Activated naive CD4-positive, alpha-beta T cell treated with anti-CD3 and anti-CD28 coated beads, Interleukin-2, amount 10 ng/mL, durations not matched to agents 7 days and 5 days (primary cell): ENCODE results near the gene MORF4L1.
A peak's percentile ranks its signal among the peaks of the same experiment; 100 is the strongest.
"Not testable (repeated sequence)": the region's sequence is repeated elsewhere in the genome, so short reads cannot be mapped to it uniquely, and the experiment has no call there.

ENCODE experiments used
- CTCF ChIA-PET: fragments of 350-600 bp; sonication (Branson Sonifier 250); formaldehyde crosslinking; loops from one replicate; lab custom pipeline; 2021; ENCODE audit warnings: antibody characterized with exemption; lab: Charles Lee
- DNase-seq: peaks from one replicate; pipeline ENCODE4 v3.0.0-alpha.2; 2020
- H3K27ac Mint-ChIP-seq: one replicate; pipeline ENCODE4 v1.8.0; 2021; ENCODE audit warnings: mild to moderate bottlenecking, moderate library complexity, mixed read lengths
- H3K27me3 Mint-ChIP-seq: one replicate; pipeline ENCODE4 v1.8.0; 2021; ENCODE audit warnings: mild to moderate bottlenecking, mixed read lengths
- H3K36me3 Mint-ChIP-seq: one replicate; pipeline ENCODE4 v1.8.0; 2021; ENCODE audit warnings: mixed read lengths
- H3K4me1 Mint-ChIP-seq: one replicate; pipeline ENCODE4 v1.8.0; 2021; ENCODE audit warnings: mixed read lengths
- H3K4me3 Mint-ChIP-seq: one replicate; pipeline ENCODE4 v1.8.0; 2021; ENCODE audit warnings: mild to moderate bottlenecking, moderate library complexity, mixed read lengths
- H3K9me3 Mint-ChIP-seq: one replicate; pipeline ENCODE4 v1.8.0; 2021; ENCODE audit warnings: mixed read lengths

Gene MORF4L1

DNA sequence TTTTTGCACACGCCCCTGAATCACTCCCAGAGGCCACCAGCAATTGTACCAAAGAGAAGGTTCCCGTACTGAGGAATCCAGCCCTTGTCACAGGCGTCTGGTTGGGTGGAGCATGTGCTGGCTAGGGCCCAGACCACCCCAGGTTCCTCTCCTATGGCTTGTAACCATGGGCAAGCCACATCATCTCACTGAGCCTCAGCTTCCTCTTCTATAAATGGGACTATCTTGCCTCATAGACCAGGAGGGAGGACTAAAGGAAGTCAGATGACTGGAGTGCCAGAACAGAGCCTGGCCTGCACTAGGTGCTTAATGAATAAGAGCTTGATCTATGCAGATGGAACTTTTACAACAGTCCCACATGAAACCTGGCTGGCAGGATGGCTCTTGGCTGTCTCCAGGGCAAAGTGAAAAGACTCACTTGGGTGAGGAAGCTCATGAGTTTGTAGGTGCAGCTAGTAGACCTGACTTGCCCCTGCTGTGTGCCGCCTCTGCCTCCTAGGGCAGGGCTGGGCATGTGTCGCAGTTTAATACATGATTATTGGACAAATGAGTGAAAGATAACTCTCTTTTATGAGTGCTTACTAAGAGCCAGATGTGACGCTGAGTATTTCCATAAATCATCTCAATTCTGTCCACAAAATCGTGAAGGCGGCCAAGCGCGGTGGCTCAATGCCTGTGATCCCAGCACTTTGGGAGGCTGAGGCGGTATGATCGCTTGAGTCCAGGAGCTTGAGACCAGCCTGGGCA lies 42.8 kb downstream of the MORF4L1 start:
- no peak overlapping the region for H3K27ac Mint-ChIP-seq
- H3K27me3 Mint-ChIP-seq: no peaks in the 10 kb centered on the region
- no peak for DNase-seq
- H3K4me3 Mint-ChIP-seq: no peak overlapping the region
- H3K9me3 Mint-ChIP-seq: no peaks in the 10 kb centered on the region
- peaks cover 46% of the 10 kb centered on the region for H3K36me3 Mint-ChIP-seq
- H3K4me1 Mint-ChIP-seq: peaks cover 19% of the 10 kb centered on the region
- CTCF ChIA-PET: interaction anchor here (1.0 to 1.7 kb wide), 3 partner anchors 9 to 91 kb away, joined by 3 to 6 read pairs (median 3); no protein-coding TSS in a partner anchor

DNA sequence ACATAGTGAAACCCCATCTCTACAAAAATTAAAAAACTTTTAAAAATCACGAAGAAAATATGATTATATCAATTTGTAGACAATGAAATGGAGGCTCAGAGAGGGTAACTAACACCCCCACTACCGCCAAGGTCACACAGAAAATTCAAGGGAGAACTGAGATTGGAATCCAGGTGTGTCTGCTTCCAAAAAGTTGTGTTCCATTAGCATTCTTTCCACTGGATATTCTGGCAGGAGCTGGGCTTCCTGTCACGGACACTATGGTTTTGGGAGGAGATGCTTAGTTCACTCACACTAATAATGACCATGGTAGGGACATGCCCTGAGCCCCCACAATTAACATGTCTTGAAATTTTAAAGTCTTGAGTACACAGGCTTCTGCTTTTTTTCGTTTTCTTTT lies 43.4 kb downstream of the MORF4L1 start:
- CTCF ChIA-PET: interaction anchor here (1.0 to 1.7 kb wide), 2 partner anchors 9 to 20 kb away, joined by 3 to 6 read pairs; no protein-coding TSS in a partner anchor
- H3K27ac Mint-ChIP-seq: no peak overlapping the region
- peaks cover 45% of the 10 kb centered on the region for H3K36me3 Mint-ChIP-seq
- no peak for DNase-seq
- peaks cover 14% of the 10 kb centered on the region for H3K4me1 Mint-ChIP-seq
- H3K27me3 Mint-ChIP-seq: no peaks in the 10 kb centered on the region
- no peak overlapping the region for H3K4me3 Mint-ChIP-seq
- H3K9me3 Mint-ChIP-seq: no peaks in the 10 kb centered on the region

DNA sequence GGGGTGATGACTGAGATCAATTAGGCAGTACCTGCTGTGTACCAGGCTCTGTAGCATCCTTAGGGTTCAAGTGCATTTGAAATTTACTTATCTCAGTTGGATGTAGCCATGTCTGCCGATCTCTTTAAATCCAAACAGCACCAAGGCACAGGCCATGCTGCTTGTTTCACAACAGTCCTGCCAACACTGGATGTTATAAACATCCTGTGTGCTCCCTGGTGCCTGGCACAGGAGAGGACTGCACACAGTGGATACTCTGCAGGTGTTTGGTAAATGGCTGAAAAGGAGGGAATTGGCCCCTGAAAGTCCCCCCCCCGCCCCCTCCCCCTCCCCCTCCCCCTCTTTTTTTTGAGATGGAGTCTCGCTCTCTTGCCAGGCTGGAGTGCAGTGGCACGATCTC lies 45.2 kb downstream of the MORF4L1 start:
- Mint-ChIP-seq H3K4me1 (peaks cover 2% of the 10 kb centered on the region), H3K27ac (no peak overlapping the region), H3K27me3 (no peaks in the 10 kb centered on the region), H3K36me3 (peaks cover 44% of the 10 kb centered on the region), H3K4me3 (no peak overlapping the region), H3K9me3 (no peaks in the 10 kb centered on the region)
- CTCF ChIA-PET: no interaction called here
- no peak for DNase-seq

DNA sequence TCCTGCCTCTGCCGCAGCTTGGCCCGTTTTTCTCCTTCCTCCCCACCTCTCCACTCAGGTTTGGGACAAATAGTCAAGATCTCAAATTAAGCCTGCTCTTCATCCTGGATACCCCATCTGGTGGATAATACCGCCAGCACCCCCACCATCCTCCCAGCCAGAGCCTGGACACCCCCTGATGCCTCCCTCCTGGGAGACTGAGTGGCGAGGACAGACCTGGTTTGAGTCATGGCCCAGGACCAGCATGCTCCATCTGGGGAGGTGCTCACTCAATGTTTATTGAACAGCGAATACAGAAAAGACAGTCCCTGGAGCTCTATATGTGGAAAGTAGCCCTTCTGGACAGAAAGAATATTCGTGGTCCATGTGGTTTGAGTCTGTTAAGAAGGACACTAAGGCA lies 48.8 kb downstream of the MORF4L1 start:
- Mint-ChIP-seq H3K4me3 (no peak overlapping the region), H3K27me3 (no peaks in the 10 kb centered on the region), H3K4me1 (no peaks in the 10 kb centered on the region), H3K9me3 (no peaks in the 10 kb centered on the region), H3K27ac (peak overlapping the region; percentile 63), H3K36me3 (peaks cover 49% of the 10 kb centered on the region)
- CTCF ChIA-PET: interaction anchor here (1.1 to 1.5 kb wide), 2 partner anchors 13 to 86 kb away, joined by 3 read pairs; no protein-coding TSS in a partner anchor
- DNase-seq: no peak

DNA sequence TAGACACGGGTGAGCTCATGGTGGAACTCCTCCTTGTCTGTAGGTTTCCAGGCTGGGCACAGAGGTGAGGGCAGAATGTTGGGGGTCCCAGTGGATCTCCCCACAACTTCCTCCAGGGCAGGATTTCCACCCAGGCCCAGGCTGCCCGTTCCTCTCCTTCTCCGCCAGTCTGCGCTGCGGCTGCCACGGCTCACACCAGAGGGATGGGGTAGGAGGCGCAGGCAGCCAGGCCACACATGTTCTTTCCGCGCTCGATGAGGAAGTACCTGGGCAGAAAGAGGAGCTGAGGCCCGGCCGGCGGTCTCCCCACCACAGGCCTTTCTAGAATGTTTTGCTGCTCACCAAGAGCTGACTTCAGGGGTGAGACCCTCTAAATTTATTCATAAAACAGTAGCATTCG lies 49.2 kb downstream of the MORF4L1 start:
- Mint-ChIP-seq H3K4me1 (no peaks in the 10 kb centered on the region), H3K27ac (no peak overlapping the region), H3K4me3 (no peak overlapping the region), H3K27me3 (no peaks in the 10 kb centered on the region), H3K9me3 (no peaks in the 10 kb centered on the region), H3K36me3 (peaks cover 49% of the 10 kb centered on the region)
- DNase-seq: no peak
- CTCF ChIA-PET: interaction anchor here (1.1 to 1.5 kb wide), 2 partner anchors 13 to 85 kb away, joined by 3 read pairs; no protein-coding TSS in a partner anchor

DNA sequence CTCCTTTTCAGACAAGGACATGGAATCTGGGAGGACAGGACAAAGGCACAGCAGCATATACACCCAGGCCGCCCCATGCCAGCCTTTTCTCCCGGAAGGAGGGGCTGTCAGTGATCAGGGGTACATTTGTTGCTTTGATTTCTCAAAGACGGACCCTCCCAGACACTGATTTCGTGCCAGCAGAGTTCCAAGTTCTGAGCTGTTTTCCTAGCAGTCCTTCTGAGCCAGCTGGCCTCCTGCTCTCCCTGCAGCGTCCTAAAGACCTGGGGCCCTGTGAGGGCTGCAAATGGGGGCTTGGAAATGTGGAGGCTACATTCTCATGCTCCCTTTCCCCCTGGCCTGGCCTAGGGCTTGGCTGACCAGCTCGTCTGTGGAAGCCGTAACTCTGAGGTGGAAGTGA lies 49.8 kb downstream of the MORF4L1 start:
- CTCF ChIA-PET: interaction anchor here (1.1 to 1.5 kb wide), 2 partner anchors 14 to 85 kb away, joined by 3 read pairs; no protein-coding TSS in a partner anchor
- no peaks in the 10 kb centered on the region for H3K27me3 Mint-ChIP-seq
- no peak overlapping the region for H3K4me3 Mint-ChIP-seq
- H3K9me3 Mint-ChIP-seq: no peaks in the 10 kb centered on the region
- no peak overlapping the region for H3K27ac Mint-ChIP-seq
- H3K36me3 Mint-ChIP-seq: peaks cover 49% of the 10 kb centered on the region
- H3K4me1 Mint-ChIP-seq: no peaks in the 10 kb centered on the region
- no peak for DNase-seq

DNA sequence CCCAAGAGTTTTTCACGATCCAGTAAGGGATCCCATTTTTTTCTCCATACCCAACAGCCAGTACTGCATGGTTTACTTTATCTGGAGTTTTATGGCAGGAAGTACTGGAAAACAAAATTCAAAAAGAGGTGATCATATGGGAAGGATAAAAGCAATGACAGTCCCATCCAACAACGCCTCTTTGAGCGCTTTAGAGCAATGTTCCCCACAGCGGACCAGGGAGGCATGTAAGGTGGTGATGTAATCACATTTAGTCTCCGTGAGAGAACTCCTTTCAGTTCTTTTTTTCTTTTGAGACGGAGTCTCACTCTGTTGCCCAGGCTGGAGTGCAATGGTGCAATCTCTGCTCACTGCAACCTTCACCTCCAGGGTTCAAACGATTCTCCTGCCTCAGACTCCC lies 50.3 kb downstream of the MORF4L1 start:
- H3K27ac Mint-ChIP-seq: no peak overlapping the region
- no peaks in the 10 kb centered on the region for H3K9me3 Mint-ChIP-seq
- no peaks in the 10 kb centered on the region for H3K27me3 Mint-ChIP-seq
- H3K4me1 Mint-ChIP-seq: peaks cover 3% of the 10 kb centered on the region
- DNase-seq: no peak
- no peak overlapping the region for H3K4me3 Mint-ChIP-seq
- H3K36me3 Mint-ChIP-seq: peaks cover 51% of the 10 kb centered on the region
- CTCF ChIA-PET: interaction anchor here (1.4 kb wide), 1 partner anchor 14 kb away, joined by 3 read pairs; no protein-coding TSS in a partner anchor

DNA sequence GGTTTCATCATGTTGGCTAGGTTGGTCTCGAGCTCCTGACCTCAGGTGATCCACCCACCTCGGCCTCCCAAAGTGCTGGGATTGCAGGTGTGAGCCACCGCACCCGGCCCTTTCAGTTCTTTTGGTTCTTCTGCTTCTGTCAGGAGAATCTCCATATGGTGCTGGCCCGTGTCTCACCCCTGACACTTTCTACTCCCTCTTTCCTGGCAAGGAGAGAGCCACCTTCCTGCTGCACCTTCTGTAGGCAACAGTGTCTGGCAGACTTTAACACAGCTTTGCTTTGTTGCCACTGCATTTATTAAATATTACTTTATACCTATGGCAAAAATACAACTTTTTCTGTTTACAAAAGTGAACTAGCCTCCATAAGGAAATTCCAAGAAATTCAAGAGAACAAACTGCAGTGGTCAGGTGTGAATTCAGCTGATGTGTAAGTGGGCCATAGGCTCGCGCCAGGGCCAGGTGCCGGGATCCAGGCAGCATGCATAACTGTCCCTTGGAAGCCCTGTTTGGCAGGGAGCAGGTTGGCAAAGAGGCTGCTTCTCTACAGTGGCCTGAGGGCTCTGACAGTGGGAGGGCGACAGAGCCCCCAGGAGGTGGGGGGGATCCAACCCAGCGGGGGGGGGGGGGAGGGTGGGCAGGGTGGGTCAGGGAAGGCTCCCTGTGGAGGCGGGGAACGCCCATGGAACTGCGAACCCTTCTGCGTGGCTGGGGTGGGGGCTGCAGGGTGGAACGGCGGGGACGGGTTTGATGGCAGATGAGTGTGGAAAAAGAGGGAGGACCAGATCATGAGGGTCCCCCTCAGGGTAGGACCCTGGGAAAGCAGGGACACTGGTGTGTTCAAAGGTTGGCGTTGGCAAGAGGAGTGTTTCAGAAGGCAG lies 51.0 kb downstream of the MORF4L1 start:
- no peaks in the 10 kb centered on the region for H3K27me3 Mint-ChIP-seq
- CTCF ChIA-PET: interaction anchor here (1.1 to 1.4 kb wide), 2 partner anchors 10 to 14 kb away, joined by 3 read pairs; no protein-coding TSS in a partner anchor
- H3K36me3 Mint-ChIP-seq: peaks cover 55% of the 10 kb centered on the region
- H3K4me3 Mint-ChIP-seq: no peak overlapping the region
- H3K9me3 Mint-ChIP-seq: no peaks in the 10 kb centered on the region
- no peak for DNase-seq
- H3K27ac Mint-ChIP-seq: no peak overlapping the region
- H3K4me1 Mint-ChIP-seq: peaks cover 3% of the 10 kb centered on the region

DNA sequence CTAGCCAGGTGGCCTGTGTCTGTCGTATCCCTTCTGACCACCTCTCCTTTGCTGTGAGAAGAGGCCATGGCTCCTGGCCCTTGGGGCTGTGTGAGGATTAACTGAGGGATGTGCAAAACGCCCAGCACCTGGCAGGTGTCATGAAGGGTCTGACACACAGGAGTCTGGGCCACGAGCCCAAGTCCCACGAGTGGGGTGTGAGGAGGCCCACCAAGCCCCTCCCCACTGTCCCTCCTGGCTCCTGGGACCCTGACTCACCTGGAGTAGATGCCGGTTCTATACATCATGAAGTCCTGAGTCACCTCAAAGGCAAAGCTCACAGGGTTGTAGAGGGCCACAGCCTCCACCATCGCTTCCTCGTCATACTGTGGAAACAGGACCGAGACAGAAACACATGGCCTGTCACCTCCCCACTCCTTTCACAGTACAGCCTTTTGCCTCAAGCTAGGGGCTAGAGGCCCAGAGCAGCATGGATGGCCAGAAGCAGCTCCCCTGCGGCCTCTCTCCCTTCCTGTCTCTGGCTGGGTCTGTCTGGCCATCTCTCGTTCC lies 52.5 kb downstream of the MORF4L1 start:
- H3K4me3 Mint-ChIP-seq: no peak overlapping the region
- H3K4me1 Mint-ChIP-seq: peaks cover 3% of the 10 kb centered on the region
- no peak overlapping the region for H3K27ac Mint-ChIP-seq
- CTCF ChIA-PET: interaction anchor here (1.1 kb wide), 1 partner anchor 8 kb away, joined by 3 read pairs; no protein-coding TSS in a partner anchor
- no peak for DNase-seq
- no peaks in the 10 kb centered on the region for H3K27me3 Mint-ChIP-seq
- H3K36me3 Mint-ChIP-seq: peaks cover 49% of the 10 kb centered on the region
- H3K9me3 Mint-ChIP-seq: no peaks in the 10 kb centered on the region

DNA sequence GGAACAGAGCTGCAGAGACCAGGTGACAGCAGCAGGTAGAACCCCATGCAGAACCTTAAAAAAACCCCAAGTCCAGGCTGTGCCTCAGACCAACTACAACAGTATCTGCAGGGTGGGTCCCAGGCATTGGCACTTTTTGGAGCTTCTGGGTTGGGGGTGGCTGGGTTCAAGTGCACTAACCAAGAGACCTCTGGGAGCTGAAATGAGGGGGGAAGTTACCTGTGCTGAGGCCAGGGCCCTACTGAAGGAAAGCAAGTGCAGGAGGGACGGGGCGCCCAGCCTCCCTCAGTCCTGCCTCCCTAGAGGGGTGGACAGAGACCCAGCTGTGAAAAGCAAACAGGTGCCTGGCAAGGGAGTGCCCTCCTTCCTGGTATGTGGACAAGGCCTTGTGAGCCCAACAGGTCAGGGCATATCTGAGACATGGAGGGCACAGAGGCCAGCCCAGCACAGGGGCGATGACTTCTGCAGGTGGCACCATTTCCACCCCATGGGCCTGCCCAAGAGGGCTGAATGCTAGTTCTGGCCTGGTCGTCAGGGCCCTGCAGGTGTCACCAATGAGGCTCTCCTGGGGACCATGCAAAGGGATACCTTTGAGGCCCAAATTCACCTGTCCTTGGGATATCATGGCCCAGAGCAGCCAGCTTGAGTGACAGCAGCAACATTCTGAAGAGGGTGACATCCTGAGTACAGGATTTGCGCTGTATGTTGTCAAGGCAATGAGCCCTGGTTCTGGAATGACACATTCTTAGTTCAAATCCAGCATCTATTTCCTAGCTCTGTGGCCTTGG lies 53.5 kb downstream of the MORF4L1 start:
- peaks cover 48% of the 10 kb centered on the region for H3K36me3 Mint-ChIP-seq
- CTCF ChIA-PET: interaction anchor here (2.0 kb wide), 1 partner anchor 18 kb away, joined by 4 read pairs; no protein-coding TSS in a partner anchor
- no peaks in the 10 kb centered on the region for H3K27me3 Mint-ChIP-seq
- peaks cover 3% of the 10 kb centered on the region for H3K4me1 Mint-ChIP-seq
- no peaks in the 10 kb centered on the region for H3K9me3 Mint-ChIP-seq
- no peak overlapping the region for H3K4me3 Mint-ChIP-seq
- no peak for DNase-seq
- no peak overlapping the region for H3K27ac Mint-ChIP-seq

DNA sequence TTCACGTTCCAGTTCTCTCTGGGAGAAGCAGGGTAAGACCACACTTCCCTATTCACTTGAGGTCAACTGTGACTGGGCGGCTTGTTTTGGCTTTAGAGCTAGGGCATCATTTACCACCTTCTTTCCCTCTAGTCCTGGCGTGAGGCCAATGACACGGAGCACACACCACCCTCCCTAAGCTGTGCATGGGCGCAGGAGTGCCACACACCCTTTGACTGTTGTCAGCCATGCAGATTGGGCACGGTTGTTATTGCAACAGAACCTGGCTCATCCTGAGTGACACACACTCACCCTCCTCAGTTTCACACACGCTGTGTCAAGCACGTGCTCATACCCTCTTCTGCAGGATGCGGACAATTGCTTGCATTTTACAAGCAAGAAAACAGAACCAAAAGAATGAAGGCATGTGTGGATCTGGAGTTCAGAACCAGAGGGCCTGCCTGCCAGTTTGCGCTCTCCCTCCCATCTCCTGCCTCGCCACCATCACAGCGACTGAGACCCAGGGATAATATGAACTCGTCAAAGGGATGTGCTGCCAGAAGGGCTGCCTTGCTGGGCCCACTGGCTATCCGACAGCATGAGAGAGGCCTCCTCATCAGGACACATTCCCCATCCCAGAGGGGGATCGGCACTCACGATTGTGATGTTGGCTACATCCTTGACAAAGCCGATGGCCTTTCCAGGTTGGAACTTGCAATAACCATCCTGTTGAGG lies 54.5 kb downstream of the MORF4L1 start:
- no peaks in the 10 kb centered on the region for H3K9me3 Mint-ChIP-seq
- H3K4me1 Mint-ChIP-seq: peaks cover 3% of the 10 kb centered on the region
- H3K27ac Mint-ChIP-seq: no peak overlapping the region
- H3K4me3 Mint-ChIP-seq: no peak overlapping the region
- H3K27me3 Mint-ChIP-seq: no peaks in the 10 kb centered on the region
- CTCF ChIA-PET: interaction anchor here (1.3 to 2.0 kb wide), 2 partner anchors 19 to 80 kb away, joined by 4 to 5 read pairs; no protein-coding TSS in a partner anchor
- DNase-seq: no peak
- peaks cover 38% of the 10 kb centered on the region for H3K36me3 Mint-ChIP-seq

DNA sequence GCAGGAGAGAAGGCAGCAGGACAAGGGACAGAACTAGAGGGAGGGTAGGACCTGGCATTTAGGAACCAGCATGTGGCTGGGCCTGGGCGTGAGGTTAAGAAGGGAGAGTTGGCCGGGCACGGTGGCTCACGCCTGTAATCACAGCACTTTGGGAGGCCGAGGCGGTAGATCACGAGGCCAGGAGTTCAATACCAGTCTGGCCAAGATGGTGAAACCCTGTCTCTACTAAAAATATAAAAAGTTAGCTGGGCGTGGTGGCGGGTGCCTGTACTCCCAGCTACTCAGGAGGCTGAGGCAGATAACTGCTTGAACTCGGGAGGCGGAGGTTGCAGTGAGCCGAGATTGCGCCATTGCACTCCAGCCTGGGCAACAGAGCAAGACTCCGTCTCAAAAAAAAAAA lies 55.5 kb downstream of the MORF4L1 start:
- H3K4me1 Mint-ChIP-seq, H3K27me3 Mint-ChIP-seq, H3K4me3 Mint-ChIP-seq, H3K9me3 Mint-ChIP-seq: not testable (repeated sequence)
- CTCF ChIA-PET: interaction anchor here (1.3 kb wide), 1 partner anchor 79 kb away, joined by 5 read pairs; no protein-coding TSS in a partner anchor
- peak; percentile 16 for DNase-seq
- Mint-ChIP-seq H3K36me3 (peaks cover 36% of the 10 kb centered on the region), H3K27ac (peak overlapping the region; percentile 70)
